Measurements from ENCODE around the gene INSIG1.
A peak's percentile ranks its signal among the peaks of the same experiment; 100 is the strongest.

The INSIG1 gene

GRCh38 chr7:155353256-155353897 lies 55.7 kb downstream of the INSIG1 start:
- no peak for DNase-seq

GRCh38 chr7:155354371-155355048 lies 56.8 kb downstream of the INSIG1 start:
- no peak for DNase-seq

GRCh38 chr7:155355176-155355575 lies 57.5 kb downstream of the INSIG1 start:
- DNase-seq = no peak

- DNase-seq = no peak
Observed at GRCh38 chr7:155355745-155356144, 58.1 kb downstream of the INSIG1 start.

- peak; percentile 60 for DNase-seq
Observed at GRCh38 chr7:155356323-155357105, 58.8 kb downstream of the INSIG1 start.

- DNase-seq = no peak
Observed at GRCh38 chr7:155357573-155358041, 59.9 kb downstream of the INSIG1 start.

- DNase-seq = peak; percentile 37
Observed at GRCh38 chr7:155358066-155358947, 60.6 kb downstream of the INSIG1 start.

- DNase-seq = no peak
Observed at GRCh38 chr7:155358948-155359712, 61.5 kb downstream of the INSIG1 start.
